ENCODE measurements around the gene FOXI3.
A peak's percentile ranks its signal among the peaks of the same experiment; 100 is the strongest.

The FOXI3 gene

DNA sequence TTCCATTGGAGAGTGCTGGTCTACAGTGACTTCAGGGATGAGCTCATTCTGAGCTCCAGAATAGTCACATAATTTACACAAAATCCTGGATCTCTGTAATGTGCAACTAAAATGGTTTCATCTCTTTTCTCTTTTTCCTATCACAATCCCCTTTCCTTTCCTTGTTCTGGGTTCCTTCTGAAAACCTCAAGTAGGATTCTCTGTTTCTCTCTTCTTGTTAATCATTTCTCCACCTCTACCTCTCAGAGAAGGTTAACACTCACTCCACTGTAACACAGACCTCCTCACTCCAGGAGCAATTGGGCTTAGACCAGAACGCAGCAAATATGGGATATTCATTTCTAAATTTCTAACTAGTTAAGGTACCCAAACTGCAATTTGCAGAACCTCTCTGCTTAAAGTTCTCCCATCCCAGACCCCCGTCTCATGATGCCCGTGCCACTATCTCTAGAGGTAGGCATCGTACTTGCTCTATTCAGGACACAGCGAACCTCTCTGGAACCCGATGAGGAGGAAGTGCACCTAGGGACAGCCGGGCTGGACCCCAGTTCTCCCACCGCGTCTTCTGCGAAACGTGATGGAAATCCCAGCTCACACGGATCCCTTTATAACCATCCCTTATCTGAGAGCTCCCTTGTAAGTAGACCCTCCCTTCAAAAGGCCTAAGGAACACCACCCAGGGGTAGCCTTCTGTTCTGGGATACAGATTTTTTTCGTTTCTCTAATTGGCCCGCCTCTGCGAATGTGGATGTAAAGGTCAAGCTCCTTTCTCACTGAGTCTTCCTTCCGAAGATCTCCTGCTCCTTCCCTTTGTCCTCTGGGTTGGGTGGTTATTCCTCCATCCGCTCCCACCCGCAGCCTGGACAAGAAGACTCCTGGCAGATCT lies 1.3 kb downstream of the FOXI3 start:
- Histone ChIP-seq H3K4me3 (ENCODE audit: low read length in 2 of 2) (peak overlapping the region in 1 of 2 donors; percentile 72), H3K14ac (ENCODE audit: low read length) (no peak overlapping the region), H4K91ac (ENCODE audit: low read depth, low read length, poor library complexity) (no peak overlapping the region), H3K27me3 (ENCODE audit: control insufficient read depth in 3 of 3, insufficient read depth in 3 of 3, low read depth in 1 of 3, low read length in 3 of 3) (peaks cover 10 to 68% (median 29%) of the 10 kb centered on the region in 3 experiments), H2BK5ac (ENCODE audit: low read length) (no peak overlapping the region), H3K79me1 (ENCODE audit: low read depth, low read length) (no peaks in the 10 kb centered on the region), H3K9me3 (replicated peaks in 1 of 2; ENCODE audit: control insufficient read depth in 2 of 2, insufficient read depth in 1 of 2, low read depth in 1 of 2, low read length in 2 of 2) (no peaks in the 10 kb centered on the region), H3K4me2 (ENCODE audit: insufficient read depth, low read length, poor library complexity, severe bottlenecking) (peak overlapping the region; percentile 95), H3K18ac (ENCODE audit: low read length) (peak overlapping the region; percentile 83), H2BK12ac (ENCODE audit: low read length) (no peak overlapping the region), H3K9ac (ENCODE audit: low read depth, low read length, poor library complexity) (peak overlapping the region; percentile 60), H3K23ac (ENCODE audit: low read depth, low read length, poor library complexity) (no peak overlapping the region), H4K8ac (ENCODE audit: low read depth, low read length) (no peak overlapping the region), H2BK120ac (ENCODE audit: low read depth, low read length) (no peak overlapping the region), H2BK15ac (ENCODE audit: low read length) (no peak overlapping the region), H2AK5ac (ENCODE audit: low read depth, low read length) (no peak overlapping the region), H3K4me1 (ENCODE audit: control insufficient read depth in 2 of 2, insufficient read depth in 1 of 2, low read depth in 1 of 2, low read length in 2 of 2) (peaks cover 0 to 1% of the 10 kb centered on the region in 2 donors), H3K27ac (replicated peaks; ENCODE audit: low read length) (no peak overlapping the region), H2AFZ (ENCODE audit: low read length) (peak overlapping the region; percentile 82), H3K36me3 (replicated peaks in 1 of 2; ENCODE audit: control insufficient read depth in 2 of 2, insufficient read depth in 2 of 2, low read length in 2 of 2) (no peaks in the 10 kb centered on the region), H3K4ac (ENCODE audit: low read length) (no peak overlapping the region)
- DNase-seq (ENCODE audit: low spot score) = peak; percentile 24
- WGBS, 2 donors (ENCODE audit: extremely low coverage in 2 of 2, insufficient read length in 2 of 2, insufficient replicate concordance in 1 of 2) = no CpG with 5 or more reads among the region's 18 CpGs

DNA sequence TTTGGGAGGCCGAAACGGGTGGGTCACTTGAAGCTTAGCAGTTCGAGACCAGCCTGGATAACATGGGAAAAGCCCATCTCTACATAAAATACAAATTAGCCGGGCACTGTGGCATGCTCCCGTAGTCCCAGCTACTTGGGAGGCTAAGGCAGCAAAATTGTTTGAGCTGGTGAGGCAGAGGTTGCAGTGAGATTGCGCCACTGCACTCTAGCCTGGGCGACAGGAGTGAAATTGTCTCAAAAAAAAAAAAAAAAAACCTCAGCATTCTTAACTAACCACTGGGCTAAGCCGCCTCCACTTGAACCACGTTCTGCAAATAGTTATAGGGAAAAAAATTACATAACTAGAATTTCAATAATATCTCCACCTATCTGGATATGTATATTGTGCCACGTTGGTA lies 2.3 kb downstream of the FOXI3 start:
- Histone ChIP-seq H2AK5ac (ENCODE audit: low read depth, low read length) (no peak overlapping the region), H2BK15ac (ENCODE audit: low read length) (no peak overlapping the region), H3K4me1 (ENCODE audit: control insufficient read depth in 2 of 2, insufficient read depth in 1 of 2, low read depth in 1 of 2, low read length in 2 of 2) (peaks cover 0 to 1% of the 10 kb centered on the region in 2 donors), H3K23ac (ENCODE audit: low read depth, low read length, poor library complexity) (no peak overlapping the region), H3K9ac (ENCODE audit: low read depth, low read length, poor library complexity) (no peak overlapping the region), H3K27me3 (ENCODE audit: control insufficient read depth in 3 of 3, insufficient read depth in 3 of 3, low read depth in 1 of 3, low read length in 3 of 3) (peaks cover 10 to 68% (median 29%) of the 10 kb centered on the region in 3 experiments), H3K4me3 (ENCODE audit: low read length in 2 of 2) (no peak overlapping the region), H4K91ac (ENCODE audit: low read depth, low read length, poor library complexity) (no peak overlapping the region), H3K36me3 (replicated peaks in 1 of 2; ENCODE audit: control insufficient read depth in 2 of 2, insufficient read depth in 2 of 2, low read length in 2 of 2) (no peaks in the 10 kb centered on the region), H3K79me1 (ENCODE audit: low read depth, low read length) (no peaks in the 10 kb centered on the region), H2BK120ac (ENCODE audit: low read depth, low read length) (no peak overlapping the region), H2BK5ac (ENCODE audit: low read length) (no peak overlapping the region), H3K4me2 (ENCODE audit: insufficient read depth, low read length, poor library complexity, severe bottlenecking) (no peak overlapping the region), H3K9me3 (replicated peaks in 1 of 2; ENCODE audit: control insufficient read depth in 2 of 2, insufficient read depth in 1 of 2, low read depth in 1 of 2, low read length in 2 of 2) (no peaks in the 10 kb centered on the region), H3K27ac (replicated peaks; ENCODE audit: low read length) (no peak overlapping the region), H2AFZ (ENCODE audit: low read length) (no peak overlapping the region), H3K14ac (ENCODE audit: low read length) (no peak overlapping the region), H2BK12ac (ENCODE audit: low read length) (no peak overlapping the region), H4K8ac (ENCODE audit: low read depth, low read length) (no peak overlapping the region), H3K4ac (ENCODE audit: low read length) (no peak overlapping the region), H3K18ac (ENCODE audit: low read length) (no peak overlapping the region)
- no peak for DNase-seq (ENCODE audit: low spot score)
- no CpG with 5 or more reads among the region's 10 CpGs for WGBS, 2 donors (ENCODE audit: extremely low coverage in 2 of 2, insufficient read length in 2 of 2, insufficient replicate concordance in 1 of 2)

DNA sequence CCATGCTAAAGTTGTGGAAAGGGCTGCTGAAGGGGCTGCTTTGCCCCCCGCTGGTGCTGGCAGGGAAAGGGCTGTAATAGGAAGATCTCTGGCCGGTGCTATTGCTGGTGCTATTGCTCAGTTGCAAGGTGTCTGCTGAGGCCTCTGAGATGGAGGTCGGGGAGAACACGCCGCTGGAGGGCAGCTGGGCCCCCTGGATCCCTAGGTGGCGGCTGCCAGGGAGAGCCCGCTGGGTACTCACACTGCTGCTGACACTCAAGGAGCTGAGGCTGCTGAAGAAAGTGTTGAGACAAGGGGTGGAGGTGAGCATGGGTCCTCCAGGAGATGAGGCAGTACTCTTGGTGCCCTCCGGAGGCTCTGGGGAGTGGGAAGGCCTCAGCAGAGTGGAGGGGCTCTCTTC lies 4.2 kb downstream of the FOXI3 start:
- H2BK15ac ChIP-seq (ENCODE audit: low read length) = no peak overlapping the region
- DNase-seq (ENCODE audit: low spot score) = no peak

DNA sequence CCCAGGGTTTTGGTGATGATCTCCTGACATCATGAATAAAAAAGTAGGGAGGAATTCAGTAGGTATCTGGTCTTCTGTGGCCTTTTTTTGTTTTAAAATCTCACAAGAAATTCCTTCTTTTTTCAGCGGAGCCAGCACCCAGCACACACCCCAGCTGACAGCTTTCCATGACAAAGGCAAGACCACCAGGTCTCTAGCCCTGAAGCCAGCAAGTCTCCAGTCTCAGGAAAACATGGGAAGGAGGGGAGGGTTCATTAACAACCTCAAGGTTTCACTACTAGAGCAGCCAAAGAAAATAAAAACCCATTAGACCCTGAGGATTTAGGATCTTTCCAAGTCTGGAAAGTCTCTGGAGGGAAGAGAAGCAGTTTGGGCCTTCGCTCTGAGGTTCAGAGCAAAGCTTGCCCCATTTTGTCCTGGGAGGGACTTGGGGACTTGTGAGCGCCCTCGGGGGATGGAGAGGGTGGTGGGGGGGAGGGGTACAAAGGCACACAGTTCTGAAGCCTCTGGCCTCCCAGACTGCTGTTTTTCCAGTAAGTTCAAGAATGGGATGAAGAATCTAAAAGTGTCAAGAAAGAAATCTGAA lies 9.0 kb downstream of the FOXI3 start:
- no peaks in the 10 kb centered on the region for H3K9me3 ChIP-seq (replicated peaks in 1 of 2; ENCODE audit: control insufficient read depth in 2 of 2, insufficient read depth in 1 of 2, low read depth in 1 of 2, low read length in 2 of 2)
- no peaks in the 10 kb centered on the region for H3K79me1 ChIP-seq (ENCODE audit: low read depth, low read length)
- no peak overlapping the region for H2BK15ac ChIP-seq (ENCODE audit: low read length)
- no peak overlapping the region for H3K4me3 ChIP-seq (ENCODE audit: low read length in 2 of 2)
- H4K8ac ChIP-seq (ENCODE audit: low read depth, low read length) = no peak overlapping the region
- no peak overlapping the region for H3K14ac ChIP-seq (ENCODE audit: low read length)
- no peak overlapping the region for H3K23ac ChIP-seq (ENCODE audit: low read depth, low read length, poor library complexity)
- H2BK5ac ChIP-seq (ENCODE audit: low read length) = no peak overlapping the region
- no peak overlapping the region for H3K4ac ChIP-seq (ENCODE audit: low read length)
- H3K9ac ChIP-seq (ENCODE audit: low read depth, low read length, poor library complexity) = no peak overlapping the region
- WGBS, 2 donors (ENCODE audit: extremely low coverage in 2 of 2, insufficient read length in 2 of 2, insufficient replicate concordance in 1 of 2) = no CpG with 5 or more reads among the region's 4 CpGs
- no peak overlapping the region for H3K27ac ChIP-seq (replicated peaks; ENCODE audit: low read length)
- H2BK12ac ChIP-seq (ENCODE audit: low read length) = no peak overlapping the region
- no peak overlapping the region for H2AK5ac ChIP-seq (ENCODE audit: low read depth, low read length)
- H3K36me3 ChIP-seq (replicated peaks in 1 of 2; ENCODE audit: control insufficient read depth in 2 of 2, insufficient read depth in 2 of 2, low read length in 2 of 2) = no peaks in the 10 kb centered on the region
- H3K18ac ChIP-seq (ENCODE audit: low read length) = no peak overlapping the region
- no peak overlapping the region for H4K91ac ChIP-seq (ENCODE audit: low read depth, low read length, poor library complexity)
- no peak for DNase-seq (ENCODE audit: low spot score)
- H3K4me1 ChIP-seq (ENCODE audit: control insufficient read depth in 2 of 2, insufficient read depth in 1 of 2, low read depth in 1 of 2, low read length in 2 of 2) = peaks cover 0 to 2% of the 10 kb centered on the region in 2 donors
- H2AFZ ChIP-seq (ENCODE audit: low read length) = no peak overlapping the region
- peaks cover 0 to 17% (median 0%) of the 10 kb centered on the region in 3 experiments for H3K27me3 ChIP-seq (ENCODE audit: control insufficient read depth in 3 of 3, insufficient read depth in 3 of 3, low read depth in 1 of 3, low read length in 3 of 3)
- no peak overlapping the region for H3K4me2 ChIP-seq (ENCODE audit: insufficient read depth, low read length, poor library complexity, severe bottlenecking)
- no peak overlapping the region for H2BK120ac ChIP-seq (ENCODE audit: low read depth, low read length)

More for the DNA sequence above, 4.2 kb downstream of the FOXI3 start:
- Histone ChIP-seq H2AK5ac (ENCODE audit: low read depth, low read length) (no peak overlapping the region), H2BK12ac (ENCODE audit: low read length) (no peak overlapping the region), H3K4me1 (ENCODE audit: control insufficient read depth in 2 of 2, insufficient read depth in 1 of 2, low read depth in 1 of 2, low read length in 2 of 2) (peaks cover 0 to 3% of the 10 kb centered on the region in 2 donors), H3K9me3 (replicated peaks in 1 of 2; ENCODE audit: control insufficient read depth in 2 of 2, insufficient read depth in 1 of 2, low read depth in 1 of 2, low read length in 2 of 2) (no peaks in the 10 kb centered on the region), H2AFZ (ENCODE audit: low read length) (no peak overlapping the region), H2BK5ac (ENCODE audit: low read length) (no peak overlapping the region), H2BK120ac (ENCODE audit: low read depth, low read length) (no peak overlapping the region), H3K9ac (ENCODE audit: low read depth, low read length, poor library complexity) (no peak overlapping the region), H3K27ac (replicated peaks; ENCODE audit: low read length) (no peak overlapping the region), H3K27me3 (ENCODE audit: control insufficient read depth in 3 of 3, insufficient read depth in 3 of 3, low read depth in 1 of 3, low read length in 3 of 3) (peaks cover 10 to 51% (median 23%) of the 10 kb centered on the region in 3 experiments), H3K23ac (ENCODE audit: low read depth, low read length, poor library complexity) (no peak overlapping the region), H3K4ac (ENCODE audit: low read length) (no peak overlapping the region), H4K8ac (ENCODE audit: low read depth, low read length) (no peak overlapping the region), H3K4me3 (ENCODE audit: low read length in 2 of 2) (no peak overlapping the region), H3K14ac (ENCODE audit: low read length) (no peak overlapping the region), H3K79me1 (ENCODE audit: low read depth, low read length) (no peaks in the 10 kb centered on the region), H3K18ac (ENCODE audit: low read length) (no peak overlapping the region), H3K4me2 (ENCODE audit: insufficient read depth, low read length, poor library complexity, severe bottlenecking) (no peak overlapping the region), H3K36me3 (replicated peaks in 1 of 2; ENCODE audit: control insufficient read depth in 2 of 2, insufficient read depth in 2 of 2, low read length in 2 of 2) (no peaks in the 10 kb centered on the region), H4K91ac (ENCODE audit: low read depth, low read length, poor library complexity) (no peak overlapping the region)
- no CpG with 5 or more reads among the region's 8 CpGs for whole genome bisulfite sequencing, 2 donors (ENCODE audit: extremely low coverage in 2 of 2, insufficient read length in 2 of 2, insufficient replicate concordance in 1 of 2)

All from neuronal stem cell (in vitro differentiated cells).